ENCODE results near the gene LMF1. TPM values are rescaled to one million over a fixed set of nuclear protein-coding genes. Genes with fewer than 3 reads are reported as not detected.

The LMF1 gene
- total RNA-seq, 4 donors from 2014 or later, result 14.9 to 33.7 (median 27.1) TPM

DNA sequence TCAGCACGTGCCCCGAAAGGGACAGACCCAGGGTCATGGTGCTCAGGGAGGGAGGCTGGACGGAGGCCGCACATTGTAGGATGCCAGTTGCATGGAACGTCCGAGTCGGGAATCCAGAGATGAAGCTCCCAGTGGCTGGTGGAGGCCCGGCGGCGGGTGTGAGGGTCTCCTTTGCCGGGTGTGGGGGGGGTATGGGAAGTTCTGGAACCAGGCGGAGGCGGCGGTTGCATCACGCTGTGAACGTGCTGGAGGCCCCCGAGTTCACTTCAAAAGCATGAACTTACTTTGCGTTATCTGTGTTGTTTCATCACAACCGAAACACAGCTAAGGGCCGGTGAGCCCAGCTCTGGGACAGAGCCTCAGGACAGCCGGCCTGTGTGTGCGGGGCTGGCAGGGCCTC is 96.9 kb downstream of the LMF1 start:
- TF ChIP-seq, protein P1, sequence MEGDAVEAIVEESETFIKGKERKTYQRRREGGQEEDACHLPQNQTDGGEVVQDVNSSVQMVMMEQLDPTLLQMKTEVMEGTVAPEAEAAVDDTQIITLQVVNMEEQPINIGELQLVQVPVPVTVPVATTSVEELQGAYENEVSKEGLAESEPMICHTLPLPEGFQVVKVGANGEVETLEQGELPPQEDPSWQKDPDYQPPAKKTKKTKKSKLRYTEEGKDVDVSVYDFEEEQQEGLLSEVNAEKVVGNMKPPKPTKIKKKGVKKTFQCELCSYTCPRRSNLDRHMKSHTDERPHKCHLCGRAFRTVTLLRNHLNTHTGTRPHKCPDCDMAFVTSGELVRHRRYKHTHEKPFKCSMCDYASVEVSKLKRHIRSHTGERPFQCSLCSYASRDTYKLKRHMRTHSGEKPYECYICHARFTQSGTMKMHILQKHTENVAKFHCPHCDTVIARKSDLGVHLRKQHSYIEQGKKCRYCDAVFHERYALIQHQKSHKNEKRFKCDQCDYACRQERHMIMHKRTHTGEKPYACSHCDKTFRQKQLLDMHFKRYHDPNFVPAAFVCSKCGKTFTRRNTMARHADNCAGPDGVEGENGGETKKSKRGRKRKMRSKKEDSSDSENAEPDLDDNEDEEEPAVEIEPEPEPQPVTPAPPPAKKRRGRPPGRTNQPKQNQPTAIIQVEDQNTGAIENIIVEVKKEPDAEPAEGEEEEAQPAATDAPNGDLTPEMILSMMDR (IDR thresholded peaks at IDR 0.05), result no peak
- no peak for DNase-seq (ENCODE audit: low spot score)
- ATAC-seq (ENCODE audit: low FRiP score), result no peak

DNA sequence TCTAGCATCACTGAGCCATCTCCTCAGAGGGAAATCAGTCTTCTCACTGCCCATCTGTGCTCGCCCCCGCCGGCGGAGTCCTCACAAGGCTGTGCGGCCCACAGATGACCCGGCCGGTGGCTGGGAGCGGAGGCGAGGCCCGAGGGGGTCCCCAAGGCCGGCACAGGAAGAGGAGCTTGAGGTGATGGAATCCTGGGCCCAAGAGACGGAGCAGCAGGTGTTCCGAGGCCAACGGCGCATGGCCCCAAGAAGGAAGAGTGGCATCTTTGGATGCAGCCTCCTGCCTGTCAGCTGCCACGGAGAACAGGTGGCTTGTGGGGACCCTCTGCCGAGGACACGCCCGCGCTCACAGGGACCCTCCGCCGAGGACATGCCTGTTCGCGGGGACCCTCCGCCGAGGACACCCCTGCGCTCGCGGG is 97.5 kb downstream of the LMF1 start:
- TF ChIP-seq, protein P1 (IDR thresholded peaks at IDR 0.05), result no peak
- no peak for DNase-seq (ENCODE audit: low spot score)
- no peak for ATAC-seq (ENCODE audit: low FRiP score)

DNA sequence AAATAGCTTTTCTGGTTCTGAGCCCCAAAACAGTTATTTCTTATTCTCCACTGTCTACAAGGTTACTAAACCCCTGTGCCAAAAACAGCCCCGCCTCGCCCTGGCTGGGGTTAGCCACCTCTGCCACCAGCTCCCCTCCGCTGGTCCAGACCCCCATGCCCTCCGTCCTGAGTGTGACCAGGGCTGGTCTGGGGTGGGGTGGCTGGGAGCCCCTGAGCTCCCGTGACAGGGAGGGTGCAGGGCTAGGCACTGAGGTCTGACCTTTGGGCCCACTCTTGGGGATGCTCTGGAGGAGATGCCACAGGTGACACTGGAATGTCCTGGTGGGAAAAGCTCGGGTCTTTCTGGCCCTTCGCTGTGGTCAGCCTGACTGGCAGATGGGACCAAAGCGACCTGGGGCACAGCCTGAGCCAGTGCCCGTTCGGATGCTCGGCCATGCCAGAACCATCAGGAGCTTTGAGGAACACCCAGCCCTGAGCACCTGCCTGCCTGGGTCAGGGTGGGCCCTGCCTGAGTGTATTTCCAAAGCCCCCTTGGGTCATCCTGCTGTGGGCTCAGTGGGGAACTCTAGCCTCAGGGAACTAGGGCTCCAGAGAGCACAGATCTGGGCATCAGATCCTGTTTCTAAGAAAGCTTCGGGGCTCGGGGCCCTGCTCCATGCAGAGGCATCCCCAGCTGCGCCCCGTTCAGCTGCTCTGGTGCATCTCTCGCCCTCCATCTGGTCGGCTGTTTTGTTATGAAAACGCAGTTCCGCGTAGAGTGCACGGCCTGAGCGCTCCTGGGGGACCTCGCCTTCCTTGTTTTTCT is 98.1 kb downstream of the LMF1 start:
- TF ChIP-seq, protein P1 (IDR thresholded peaks at IDR 0.05), result no peak
- DNase-seq (ENCODE audit: low spot score), result no peak
- ATAC-seq (ENCODE audit: low FRiP score), result no peak

DNA sequence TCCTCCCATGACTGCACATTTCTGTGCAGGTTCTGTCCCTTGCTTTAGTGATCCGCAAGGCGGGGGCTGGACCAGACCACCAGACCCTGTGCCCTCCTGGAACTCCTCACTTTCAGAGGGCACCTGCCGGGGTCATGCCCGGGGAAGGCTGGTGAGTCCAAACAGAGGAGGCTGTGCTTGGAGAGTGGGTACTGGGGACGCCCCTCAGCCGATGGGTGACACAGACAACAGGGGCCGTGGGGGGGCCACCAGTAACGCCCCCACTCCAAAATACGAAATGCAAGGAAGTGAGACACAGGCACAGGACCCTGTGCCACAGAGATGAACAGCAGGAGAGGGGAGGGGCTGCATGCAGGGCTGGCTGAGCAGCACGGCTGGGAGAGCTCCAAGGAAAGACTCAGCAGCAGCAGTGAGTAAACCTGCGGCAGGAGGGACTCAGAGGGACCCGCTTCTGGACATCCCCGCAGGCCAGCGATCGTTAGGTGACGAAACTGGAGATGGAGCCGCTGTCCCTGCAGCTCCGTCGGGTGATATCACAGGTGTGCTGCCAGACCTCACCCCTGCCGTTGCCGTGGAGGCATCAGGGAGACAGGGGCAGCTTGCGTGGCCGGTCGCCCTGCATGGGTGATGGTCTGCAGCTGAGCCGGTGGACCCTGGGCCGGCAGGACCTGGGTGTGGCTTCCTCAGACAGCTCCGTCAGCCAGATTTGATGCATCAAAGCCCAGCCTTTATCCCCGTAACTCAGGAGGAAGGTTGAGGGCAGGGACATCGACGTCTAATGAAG is 99.0 kb downstream of the LMF1 start:
- no peak for DNase-seq (ENCODE audit: low spot score)
- no peak for ATAC-seq (ENCODE audit: low FRiP score)
- TF ChIP-seq, protein P1 (IDR thresholded peaks at IDR 0.05), result no peak

DNA sequence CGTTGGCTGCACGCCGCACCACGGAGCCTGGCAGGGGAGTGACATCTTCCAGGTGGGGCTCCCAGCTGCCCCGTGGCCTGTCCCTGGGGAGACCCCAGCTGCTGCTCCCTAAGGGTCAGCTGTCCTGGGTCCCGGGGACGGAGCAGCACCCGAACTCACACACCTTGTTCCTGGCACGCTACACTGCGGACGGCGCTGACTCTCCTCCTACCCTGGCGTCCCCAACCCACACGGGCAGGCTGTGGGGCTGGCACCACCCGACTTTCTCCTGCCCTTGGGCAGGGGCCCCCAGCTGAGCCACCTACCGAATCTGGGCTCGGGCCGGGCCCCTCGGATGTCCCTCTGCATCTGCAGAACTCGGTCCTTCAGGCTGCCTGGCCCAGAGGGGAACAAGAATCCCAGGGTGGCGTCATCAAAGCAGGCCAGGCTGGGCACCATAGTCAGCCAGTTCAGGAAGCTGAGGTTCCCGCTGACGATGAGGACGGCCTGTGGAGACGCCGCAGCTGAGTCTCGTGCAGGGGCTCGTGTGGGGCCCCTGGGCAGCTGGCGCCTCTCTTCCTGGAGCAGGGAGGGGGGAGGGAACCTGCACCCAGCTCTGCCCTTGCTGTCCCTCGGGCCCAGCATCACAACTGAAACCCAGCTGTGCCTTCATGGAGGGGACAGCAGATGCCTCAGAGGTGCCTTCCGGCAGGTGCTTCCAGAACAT is 99.8 kb downstream of the LMF1 start:
- no peak for DNase-seq (ENCODE audit: low spot score)
- TF ChIP-seq, protein P1 (IDR thresholded peaks at IDR 0.05), result no peak
- no peak for ATAC-seq (ENCODE audit: low FRiP score)

DNA sequence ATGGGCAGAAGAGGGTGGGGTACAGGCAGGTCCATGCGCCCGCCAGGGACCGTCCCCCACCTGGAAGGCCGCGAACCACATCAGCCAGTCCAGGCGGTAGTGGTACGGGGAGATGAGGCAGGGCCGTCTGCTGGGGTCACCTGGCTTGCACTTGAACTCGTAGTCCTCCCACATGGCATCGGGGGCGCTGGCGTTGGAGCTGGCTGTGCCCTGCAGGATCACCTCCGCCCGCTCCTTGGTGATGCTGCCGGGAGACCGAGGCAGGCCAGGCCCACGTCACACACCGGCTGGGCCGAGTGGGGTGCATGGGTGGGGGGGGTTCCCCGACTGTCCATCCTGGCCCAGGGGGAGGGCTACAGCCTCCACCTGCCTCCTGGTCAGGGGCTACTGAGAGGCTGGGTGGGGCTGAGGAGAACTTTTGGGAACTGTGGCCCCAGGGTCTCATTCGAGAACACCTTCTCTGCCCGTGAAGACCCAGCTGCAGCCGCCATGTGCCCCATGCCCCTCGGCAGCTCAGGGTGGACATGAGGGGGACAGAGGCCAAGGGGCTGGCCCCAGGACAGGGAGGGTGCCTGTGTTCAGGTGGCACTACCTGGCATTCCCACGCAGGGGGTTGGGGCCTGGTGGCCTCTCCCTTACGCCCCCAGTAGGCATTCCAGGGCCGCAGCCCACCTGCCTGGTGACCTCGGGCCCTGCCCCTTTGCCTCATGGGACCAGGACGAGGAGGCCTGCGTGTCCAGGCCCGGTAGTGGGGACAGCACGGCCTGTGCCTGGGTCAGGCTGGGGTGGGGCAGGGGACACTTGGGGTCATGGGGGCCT is 100.8 kb downstream of the LMF1 start:
- TF ChIP-seq, protein P1 (IDR thresholded peaks at IDR 0.05), result no peak
- DNase-seq (ENCODE audit: low spot score) (no peak), ATAC-seq (ENCODE audit: low FRiP score) (no peak)
